Inferior parietal cortex (tissue), 1 donor: ENCODE results near the gene TECPR2.

Source experiments
- DNase-seq: peaks from one replicate; pipeline ENCODE4 v3.0.0-alpha.2; 2016; ENCODE audit errors: extremely low spot score

Gene TECPR2

DNA sequence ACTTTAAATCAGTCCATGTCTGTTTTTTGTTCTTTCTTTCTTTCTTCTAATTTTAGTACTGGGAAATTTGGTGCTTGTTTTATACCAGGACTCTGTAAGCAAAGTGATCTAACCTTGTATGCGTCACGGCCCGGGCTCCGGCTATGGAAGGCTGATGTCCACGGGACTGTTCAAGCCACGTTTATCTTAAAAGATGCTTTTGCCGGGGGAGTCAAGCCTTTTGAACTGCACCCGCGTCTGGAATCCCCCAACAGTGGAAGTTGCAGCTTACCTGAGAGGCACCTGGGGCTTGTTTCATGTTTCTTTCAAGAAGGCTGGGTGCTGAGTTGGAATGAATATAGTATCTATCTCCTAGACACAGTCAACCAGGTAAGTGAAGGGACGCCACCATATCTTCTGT is 62.2 kb downstream of the TECPR2 start:
- no peak for DNase-seq

- DNase-seq = no peak
Observed at GRCh38 chr14:102426796-102427195, 64.1 kb downstream of the TECPR2 start.

DNA sequence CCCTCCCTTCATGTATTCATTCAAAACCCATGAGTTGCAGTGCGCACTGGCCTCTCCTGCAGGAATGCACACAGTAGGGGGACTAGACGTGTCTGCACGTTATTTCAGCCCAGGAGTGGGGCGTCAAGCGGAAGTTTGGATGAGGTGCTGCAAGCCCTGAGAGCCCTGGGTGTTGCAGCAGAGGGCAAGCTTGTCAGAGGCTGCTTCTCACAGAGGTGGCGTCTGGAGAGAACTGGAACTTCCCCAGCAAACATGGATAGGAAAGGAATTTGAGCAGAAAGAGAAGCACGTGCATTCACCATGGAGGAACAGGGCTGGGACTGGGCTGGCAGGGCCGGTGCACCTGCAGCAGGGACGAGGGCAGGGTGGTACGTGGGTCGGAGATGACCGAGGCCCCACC is 64.9 kb downstream of the TECPR2 start:
- DNase-seq = no peak

GRCh38 chr14:102430212-102430908 is 67.6 kb downstream of the TECPR2 start:
- no peak for DNase-seq

GRCh38 chr14:102431751-102432150 is 69.0 kb downstream of the TECPR2 start:
- no peak for DNase-seq

- no peak for DNase-seq
Observed at GRCh38 chr14:102434647-102435175, 72.0 kb downstream of the TECPR2 start.

DNA sequence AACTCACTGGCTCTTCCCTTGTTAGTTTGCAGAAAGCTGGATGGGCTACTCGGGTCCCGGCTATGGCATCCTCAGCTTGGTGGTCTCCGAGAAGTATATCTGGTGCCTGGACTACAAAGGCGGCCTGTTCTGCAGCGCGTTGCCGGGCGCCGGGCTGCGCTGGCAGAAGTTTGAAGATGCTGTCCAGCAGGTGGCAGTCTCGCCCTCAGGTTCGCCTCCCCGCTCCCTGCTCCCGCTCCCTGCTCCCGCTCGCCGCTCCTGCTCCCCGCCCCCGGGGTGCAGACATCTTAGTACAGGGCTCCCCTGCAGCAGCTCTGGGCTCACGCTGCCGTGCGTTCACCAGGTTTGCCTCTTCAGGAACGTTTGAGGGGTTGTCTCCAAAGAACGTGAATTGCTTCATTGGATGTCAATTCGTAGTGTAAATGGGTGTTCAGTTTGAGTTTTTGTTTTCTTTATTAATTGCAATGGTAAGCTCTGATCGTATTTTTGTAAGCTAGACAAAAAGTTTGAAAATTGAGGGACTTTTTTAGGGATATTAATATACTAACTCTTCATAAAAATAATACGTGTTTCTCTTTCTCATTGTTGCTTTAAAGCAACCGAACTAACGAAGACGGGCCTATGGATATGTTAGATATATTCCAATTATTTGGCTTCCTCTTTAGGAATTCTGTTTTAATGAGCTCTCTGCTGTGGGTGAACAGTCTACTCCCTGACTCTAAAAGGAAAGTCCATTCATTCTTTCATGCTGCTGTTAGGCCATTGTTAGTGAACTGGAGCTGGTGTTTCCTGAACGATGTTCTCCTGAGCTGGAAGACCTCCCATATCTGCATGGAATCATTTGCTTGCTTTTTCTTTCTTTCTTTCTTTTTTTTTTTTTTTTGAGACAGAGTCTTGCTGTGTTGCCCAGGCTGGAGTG is 75.5 kb downstream of the TECPR2 start:
- DNase-seq = peak; percentile 86

- no peak for DNase-seq
Observed at GRCh38 chr14:102439556-102439955, 76.8 kb downstream of the TECPR2 start.

DNA sequence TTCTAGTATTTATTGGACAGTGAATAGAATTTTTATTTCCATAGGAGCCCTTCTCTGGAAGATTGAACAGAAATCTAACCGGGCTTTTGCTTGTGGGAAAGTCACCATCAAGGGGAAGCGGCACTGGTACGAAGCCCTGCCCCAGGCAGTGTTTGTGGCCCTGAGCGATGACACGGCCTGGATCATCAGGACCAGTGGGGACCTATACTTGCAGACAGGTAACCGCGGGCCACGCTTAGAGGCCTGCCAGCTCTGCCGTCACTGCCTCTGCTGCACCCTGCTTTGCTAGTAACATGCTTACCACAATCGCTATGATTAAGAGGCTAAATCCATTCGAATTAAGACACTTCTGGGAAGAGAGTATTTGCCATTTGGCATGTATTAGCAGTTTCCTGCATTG is 77.7 kb downstream of the TECPR2 start:
- no peak for DNase-seq

- no peak for DNase-seq
Observed at GRCh38 chr14:102442241-102443211, 79.8 kb downstream of the TECPR2 start.

- peak; percentile 44 for DNase-seq
Observed at GRCh38 chr14:102445066-102445465, 82.3 kb downstream of the TECPR2 start.

- DNase-seq = no peak
Observed at GRCh38 chr14:102445641-102446040, 82.9 kb downstream of the TECPR2 start.

- DNase-seq = no peak
Observed at GRCh38 chr14:102450206-102451063, 87.7 kb downstream of the TECPR2 start.

DNA sequence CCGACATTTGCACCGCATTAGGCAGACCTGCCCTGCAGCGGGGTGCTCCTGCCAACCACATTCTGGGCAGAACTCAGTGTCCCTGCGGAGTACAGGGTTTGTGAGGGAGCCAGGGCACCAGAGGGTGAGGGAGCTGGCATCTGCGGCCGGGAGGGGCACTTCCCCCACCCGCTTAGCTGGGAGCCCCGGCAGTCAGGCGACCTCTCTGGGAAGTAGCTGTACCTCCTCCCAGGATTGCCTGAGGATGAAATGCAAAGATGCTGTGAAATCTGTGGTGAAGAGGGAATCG is 88.3 kb downstream of the TECPR2 start:
- DNase-seq = no peak

GRCh38 chr14:102452302-102452701 is 89.6 kb downstream of the TECPR2 start:
- DNase-seq = no peak

- no peak for DNase-seq
Observed at GRCh38 chr14:102454711-102455110, 92.0 kb downstream of the TECPR2 start.

DNA sequence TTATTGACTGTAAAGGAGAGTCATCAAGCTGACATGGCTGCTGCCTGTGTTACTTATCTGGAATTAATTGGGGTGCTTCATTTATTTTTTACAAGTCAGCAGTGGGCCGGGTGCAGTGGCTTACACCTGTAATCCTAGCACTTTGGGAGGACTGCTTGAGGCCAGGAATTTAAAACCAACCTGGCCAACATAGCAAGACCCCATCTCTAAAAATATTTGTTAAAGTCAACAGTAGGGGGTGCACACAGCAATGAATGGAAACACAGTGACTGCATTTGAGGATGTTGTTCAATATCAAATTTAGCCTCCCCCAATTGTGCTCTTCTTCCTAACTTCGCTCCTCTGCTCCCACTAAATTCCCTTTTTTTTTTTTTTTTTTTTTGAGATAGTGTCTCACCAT is 94.8 kb downstream of the TECPR2 start:
- DNase-seq = no peak

DNA sequence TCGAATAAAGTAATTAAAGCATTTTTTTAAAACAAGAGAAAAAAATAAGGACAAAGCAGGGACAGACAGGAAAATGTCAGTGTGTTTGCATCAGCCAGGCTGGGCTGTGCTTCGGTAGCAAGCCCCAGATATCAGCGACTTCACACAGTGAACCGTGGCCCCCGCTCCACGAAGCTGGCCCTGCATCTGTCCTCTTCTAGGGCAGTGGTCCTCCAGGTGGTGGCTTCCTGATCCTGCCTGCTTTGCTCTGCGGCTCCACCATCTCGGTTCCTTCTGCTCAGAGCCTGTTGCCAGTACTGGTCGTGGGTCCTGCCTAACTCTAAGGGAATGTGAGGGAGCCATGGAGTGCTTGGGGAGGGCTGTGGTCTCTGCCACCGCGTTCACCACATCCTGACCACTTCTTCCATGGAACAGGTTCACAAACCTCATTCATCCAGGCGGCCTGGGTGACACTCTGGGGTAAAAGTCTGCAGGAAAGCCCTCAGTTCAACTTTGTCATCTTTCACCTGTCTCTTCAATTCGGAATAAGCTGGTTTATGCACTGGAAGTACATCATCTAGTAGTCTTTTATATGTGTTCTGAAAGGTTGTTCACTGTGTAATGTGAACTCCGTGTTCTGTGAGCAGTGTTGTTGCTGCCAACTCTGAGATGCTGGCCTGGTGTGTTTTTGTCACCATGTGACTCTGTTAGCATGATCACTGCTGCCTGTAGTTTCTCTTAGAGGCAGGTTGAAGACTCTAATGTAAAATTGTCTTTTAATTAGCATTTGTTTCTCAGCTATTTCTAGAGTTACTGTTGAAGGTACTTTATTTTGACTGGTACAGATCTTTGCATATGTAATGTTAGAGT is 99.0 kb downstream of the TECPR2 start:
- DNase-seq = peak; percentile 22

GRCh38 chr14:102462391-102462790 is 99.7 kb downstream of the TECPR2 start:
- no peak for DNase-seq

GRCh38 chr14:102464006-102464405 is 101.3 kb downstream of the TECPR2 start:
- DNase-seq = no peak
